Measurements from ENCODE around the gene SMTNL2. TPM values are rescaled to one million over a fixed set of nuclear protein-coding genes. Genes with fewer than 3 reads are reported as not detected.

Gene SMTNL2
- 0.57 TPM for total RNA-seq
- polyA plus RNA-seq = 1.6 TPM
- long read RNA-seq, donor 1 = 0 reads
- long read RNA-seq, donor 2 = 0 reads
- long read RNA-seq, donor 3 = 0 reads
- long read RNA-seq, donor 4 = 0 reads
- long read RNA-seq, donor 5, partial matches to known transcripts = 0 of 2 reads
- long read RNA-seq, donor 5, other reads (novel, unspliced or antisense) = 0 of 2 reads
- long read RNA-seq, donor 6, partial matches to known transcripts = 5 of 5 reads
- long read RNA-seq, donor 6, other reads (novel, unspliced or antisense) = 0 of 5 reads
- long read RNA-seq, donor 7 = 0 reads
- long read RNA-seq, donor 8 = 0 reads
- long read RNA-seq, donor 9 = 0 reads
- long read RNA-seq, donor 10 = 0 reads

- peak within 1 kb of the TSS; percentile 4 to 40 for H3K4me3 ChIP-seq (ENCODE audit: low read length in 2 of 2)
- no peaks in the 10 kb centered on the region for H3K9me3 ChIP-seq (ENCODE audit: control insufficient read depth in 2 of 2, insufficient read depth in 1 of 2, low read length in 1 of 2)
- H3K27ac ChIP-seq (ENCODE audit: low read depth in 1 of 2, low read length in 1 of 2) = no peak within 1 kb of the TSS
- peaks cover 0 to 8% of the 10 kb centered on the region in 2 donors for H3K4me1 ChIP-seq (ENCODE audit: control insufficient read depth in 2 of 2, insufficient read depth in 2 of 2, low read length in 2 of 2)
- H3K36me3 ChIP-seq (ENCODE audit: control insufficient read depth in 2 of 2, insufficient read depth in 2 of 2, low read length in 1 of 2) = no peaks in the 10 kb centered on the region
- H3K27me3 ChIP-seq (ENCODE audit: control insufficient read depth in 2 of 2, insufficient read depth in 1 of 2, low read length in 1 of 2) = peaks cover 35 to 91% of the 10 kb centered on the region in 2 donors
- peak in 1 of 9 donors; percentile 15 for DNase-seq (ENCODE audit: low read depth in 6 of 9, low spot score in 9 of 9)
- 2% methylated on average over 100 of the region's 100 CpGs for WGBS
These were observed at the start of gene SMTNL2 for GRCh38 chr17:4584101-4584916. SMTNL2 (plus strand) TSS chr17:4584529; CDS start chr17:4584606, 77 bp downstream.

DNA sequence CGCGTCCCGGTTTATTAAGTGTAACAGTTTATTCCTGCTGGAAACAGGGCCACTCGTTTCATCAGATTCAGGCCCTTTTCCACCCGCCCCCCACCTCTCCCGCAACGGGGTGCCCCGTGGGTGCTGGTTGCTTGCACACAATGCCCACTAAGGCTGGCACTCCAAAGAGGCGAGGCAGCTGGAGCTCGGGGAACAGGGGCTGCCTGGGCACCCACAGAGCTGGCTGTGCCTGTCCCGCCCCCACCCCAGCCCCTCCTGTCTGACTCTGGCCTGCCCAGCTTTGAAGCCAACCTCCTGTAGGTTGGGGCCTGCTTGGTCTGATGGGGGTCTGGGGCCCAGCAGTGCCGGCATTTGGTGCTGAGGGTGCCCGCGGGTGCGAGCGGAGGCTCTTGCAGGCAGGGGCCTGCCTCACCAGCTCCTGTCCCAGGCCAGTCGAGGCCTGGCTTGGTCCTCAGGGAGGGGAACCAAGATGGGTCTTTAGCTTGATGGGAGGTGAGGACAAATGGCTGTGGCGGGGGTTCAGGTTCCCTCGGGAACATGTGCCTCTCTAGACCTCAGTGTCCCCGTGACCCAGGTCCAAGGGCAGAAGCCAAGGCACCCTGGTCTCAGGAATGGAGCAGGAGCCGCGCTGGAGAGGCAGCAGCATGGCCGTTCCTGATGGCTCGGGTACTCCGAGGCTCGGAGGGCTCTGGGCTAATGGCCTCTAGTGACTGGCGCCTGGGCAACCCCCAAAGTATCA is 49.2 kb upstream of the SMTNL2 start:
- Histone ChIP-seq H3K27ac (ENCODE audit: low read depth in 1 of 2, low read length in 1 of 2) (no peak overlapping the region), H3K4me1 (ENCODE audit: control insufficient read depth in 2 of 2, insufficient read depth in 2 of 2, low read length in 2 of 2) (peaks cover 0 to 7% of the 10 kb centered on the region in 2 donors), H3K36me3 (ENCODE audit: control insufficient read depth in 2 of 2, insufficient read depth in 2 of 2, low read length in 1 of 2) (peaks cover 16 to 26% of the 10 kb centered on the region in 2 donors), H3K27me3 (ENCODE audit: control insufficient read depth in 2 of 2, insufficient read depth in 1 of 2, low read length in 1 of 2) (no peaks in the 10 kb centered on the region), H3K9me3 (ENCODE audit: control insufficient read depth in 2 of 2, insufficient read depth in 1 of 2, low read length in 1 of 2) (no peaks in the 10 kb centered on the region), H3K4me3 (ENCODE audit: low read length in 2 of 2) (no peak overlapping the region)
- no peak for DNase-seq (ENCODE audit: low read depth in 6 of 9, low spot score in 9 of 9)
- 93% methylated on average over 27 of the region's 27 CpGs for WGBS

DNA sequence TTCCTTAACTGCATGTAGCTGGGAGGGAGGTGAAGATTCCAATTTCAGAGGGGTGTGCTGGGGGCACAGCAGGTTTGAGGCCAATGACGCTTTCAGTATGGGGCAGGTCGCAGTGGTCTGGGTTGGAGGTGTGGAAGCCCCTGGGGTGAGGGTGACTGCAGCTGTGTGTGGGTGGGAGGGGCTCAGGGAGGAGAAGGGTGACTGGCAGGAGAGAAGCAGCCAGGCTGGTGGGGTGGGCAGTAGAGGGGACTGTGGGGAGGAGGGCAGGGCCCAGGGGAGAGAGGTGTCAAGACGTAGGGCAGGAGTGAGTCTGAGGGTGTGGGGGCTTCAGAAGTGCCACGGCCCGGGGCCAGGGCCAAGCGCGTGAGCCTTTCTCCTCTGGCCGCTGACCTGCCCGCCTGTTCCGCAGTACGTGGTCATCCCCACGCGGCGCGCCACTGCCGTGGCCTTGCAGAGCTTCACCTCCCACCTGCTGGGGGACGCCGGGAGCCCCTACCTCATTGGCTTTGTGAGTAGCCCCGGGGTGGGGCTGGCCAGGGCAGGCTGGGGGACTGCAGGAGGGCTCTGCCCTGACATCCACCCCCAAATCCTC is 48.6 kb upstream of the SMTNL2 start:
- WGBS = 89% methylated on average over 19 of the region's 19 CpGs
- Histone ChIP-seq H3K36me3 (ENCODE audit: control insufficient read depth in 2 of 2, insufficient read depth in 2 of 2, low read length in 1 of 2) (peaks cover 19 to 30% of the 10 kb centered on the region in 2 donors), H3K9me3 (ENCODE audit: control insufficient read depth in 2 of 2, insufficient read depth in 1 of 2, low read length in 1 of 2) (no peaks in the 10 kb centered on the region), H3K4me1 (ENCODE audit: control insufficient read depth in 2 of 2, insufficient read depth in 2 of 2, low read length in 2 of 2) (peaks cover 0 to 7% of the 10 kb centered on the region in 2 donors), H3K27me3 (ENCODE audit: control insufficient read depth in 2 of 2, insufficient read depth in 1 of 2, low read length in 1 of 2) (no peaks in the 10 kb centered on the region), H3K27ac (ENCODE audit: low read depth in 1 of 2, low read length in 1 of 2) (no peak overlapping the region), H3K4me3 (ENCODE audit: low read length in 2 of 2) (no peak overlapping the region)
- no peak for DNase-seq (ENCODE audit: low read depth in 6 of 9, low spot score in 9 of 9)

- Histone ChIP-seq H3K27ac (ENCODE audit: low read depth in 1 of 2, low read length in 1 of 2) (no peak overlapping the region), H3K4me1 (ENCODE audit: control insufficient read depth in 2 of 2, insufficient read depth in 2 of 2, low read length in 2 of 2) (peaks cover 0 to 7% of the 10 kb centered on the region in 2 donors), H3K27me3 (ENCODE audit: control insufficient read depth in 2 of 2, insufficient read depth in 1 of 2, low read length in 1 of 2) (no peaks in the 10 kb centered on the region), H3K9me3 (ENCODE audit: control insufficient read depth in 2 of 2, insufficient read depth in 1 of 2, low read length in 1 of 2) (no peaks in the 10 kb centered on the region), H3K36me3 (ENCODE audit: control insufficient read depth in 2 of 2, insufficient read depth in 2 of 2, low read length in 1 of 2) (peaks cover 24 to 33% of the 10 kb centered on the region in 2 donors), H3K4me3 (ENCODE audit: low read length in 2 of 2) (no peak overlapping the region)
- DNase-seq (ENCODE audit: low read depth in 6 of 9, low spot score in 9 of 9) = no peak
- 91% methylated on average over 19 of the region's 19 CpGs for WGBS
These were observed 48.0 kb upstream of the SMTNL2 start for GRCh38 chr17:4536259-4536741.

GRCh38 chr17:4536742-4537411 is 47.5 kb upstream of the SMTNL2 start:
- H3K4me1 ChIP-seq (ENCODE audit: control insufficient read depth in 2 of 2, insufficient read depth in 2 of 2, low read length in 2 of 2) = peaks cover 0 to 7% of the 10 kb centered on the region in 2 donors
- DNase-seq (ENCODE audit: low read depth in 6 of 9, low spot score in 9 of 9) = no peak
- H3K9me3 ChIP-seq (ENCODE audit: control insufficient read depth in 2 of 2, insufficient read depth in 1 of 2, low read length in 1 of 2) = no peaks in the 10 kb centered on the region
- no peak overlapping the region for H3K4me3 ChIP-seq (ENCODE audit: low read length in 2 of 2)
- peaks cover 30 to 39% of the 10 kb centered on the region in 2 donors for H3K36me3 ChIP-seq (ENCODE audit: control insufficient read depth in 2 of 2, insufficient read depth in 2 of 2, low read length in 1 of 2)
- H3K27me3 ChIP-seq (ENCODE audit: control insufficient read depth in 2 of 2, insufficient read depth in 1 of 2, low read length in 1 of 2) = no peaks in the 10 kb centered on the region
- WGBS = 88% methylated on average over 18 of the region's 18 CpGs
- no peak overlapping the region for H3K27ac ChIP-seq (ENCODE audit: low read depth in 1 of 2, low read length in 1 of 2)

DNA sequence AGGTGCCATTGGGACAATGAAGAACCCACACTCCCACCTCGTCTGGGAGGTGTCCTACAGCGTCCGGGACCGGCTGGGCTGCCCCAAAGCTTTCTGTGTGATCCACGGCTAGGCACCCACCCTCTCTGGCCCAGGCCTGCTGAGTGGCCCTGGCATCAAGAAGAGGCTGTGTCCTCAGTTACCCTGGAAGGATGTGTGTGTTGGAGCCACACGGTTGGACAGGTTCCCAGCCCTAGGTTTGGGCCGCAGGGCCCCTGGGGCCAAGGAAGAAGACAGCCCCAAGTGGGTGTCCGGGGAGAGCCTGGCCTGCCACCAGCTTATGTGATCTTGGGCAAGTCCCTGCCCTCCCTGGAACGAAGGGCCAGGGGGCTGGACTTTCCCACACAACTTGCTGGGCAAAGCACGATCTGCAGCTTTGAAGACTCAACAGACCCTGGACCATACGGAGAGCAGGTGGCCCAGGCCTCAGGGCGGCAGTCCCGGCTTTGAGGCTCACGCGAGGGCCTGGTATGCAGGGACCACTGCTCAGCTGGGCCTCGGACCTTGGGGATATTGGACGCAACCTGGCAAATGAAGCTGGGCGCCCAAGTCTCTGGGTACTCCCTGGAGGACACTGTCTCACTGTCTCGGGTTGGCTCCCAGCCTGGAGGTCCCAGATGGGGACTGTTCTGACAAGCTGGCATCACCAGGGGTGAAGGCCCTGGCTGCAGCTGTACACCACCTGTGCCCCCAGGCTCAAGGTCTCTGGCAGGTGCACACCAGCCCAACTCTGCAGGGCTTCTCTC is 46.7 kb upstream of the SMTNL2 start:
- Histone ChIP-seq H3K9me3 (ENCODE audit: control insufficient read depth in 2 of 2, insufficient read depth in 1 of 2, low read length in 1 of 2) (peaks cover 0 to 1% of the 10 kb centered on the region in 2 donors), H3K27ac (ENCODE audit: low read depth in 1 of 2, low read length in 1 of 2) (no peak overlapping the region), H3K4me1 (ENCODE audit: control insufficient read depth in 2 of 2, insufficient read depth in 2 of 2, low read length in 2 of 2) (peaks cover 0 to 7% of the 10 kb centered on the region in 2 donors), H3K36me3 (ENCODE audit: control insufficient read depth in 2 of 2, insufficient read depth in 2 of 2, low read length in 1 of 2) (peaks cover 37 to 47% of the 10 kb centered on the region in 2 donors), H3K4me3 (ENCODE audit: low read length in 2 of 2) (no peak overlapping the region), H3K27me3 (ENCODE audit: control insufficient read depth in 2 of 2, insufficient read depth in 1 of 2, low read length in 1 of 2) (no peaks in the 10 kb centered on the region)
- WGBS = 94% methylated on average over 19 of the region's 19 CpGs
- no peak for DNase-seq (ENCODE audit: low read depth in 6 of 9, low spot score in 9 of 9)

DNA sequence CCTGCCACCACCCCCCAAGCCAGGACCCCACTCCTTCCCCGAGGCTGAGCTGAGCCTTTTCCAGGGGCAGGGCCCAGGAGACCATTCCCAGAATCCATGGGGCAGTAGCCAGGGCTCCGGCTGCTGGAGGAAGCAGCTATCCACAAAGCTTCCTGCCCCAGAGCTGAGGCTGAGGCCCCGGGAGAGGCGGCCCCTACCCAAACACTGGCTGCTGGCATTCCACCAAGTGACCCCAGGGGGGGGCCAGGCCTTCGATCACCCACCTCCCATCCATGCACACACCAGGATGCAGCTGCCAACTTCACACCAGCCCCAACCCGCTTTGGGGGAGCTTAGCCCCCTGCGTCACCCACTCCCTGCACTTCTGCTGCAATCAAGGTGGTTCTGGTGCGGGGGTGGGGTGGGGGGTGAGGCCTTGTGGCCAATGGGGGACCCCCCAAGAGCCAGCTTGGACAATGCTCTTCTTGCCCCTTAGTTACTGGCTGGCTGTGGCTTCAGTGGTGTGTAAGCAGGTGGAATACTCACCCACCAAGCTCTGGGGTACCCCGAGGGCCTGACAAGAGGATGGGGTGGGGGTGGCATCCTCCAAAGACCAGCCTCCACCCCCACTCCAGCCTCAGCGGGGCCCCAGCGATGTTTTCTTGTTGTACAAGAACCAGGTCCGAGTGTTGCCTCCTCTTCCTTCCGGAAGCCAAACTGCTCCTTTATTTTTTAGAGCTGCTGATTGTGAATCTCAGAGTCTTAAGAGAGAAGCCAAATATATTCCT is 45.9 kb upstream of the SMTNL2 start:
- no peak overlapping the region for H3K4me3 ChIP-seq (ENCODE audit: low read length in 2 of 2)
- peaks cover 45 to 52% of the 10 kb centered on the region in 2 donors for H3K36me3 ChIP-seq (ENCODE audit: control insufficient read depth in 2 of 2, insufficient read depth in 2 of 2, low read length in 1 of 2)
- peaks cover 1 to 4% of the 10 kb centered on the region in 2 donors for H3K9me3 ChIP-seq (ENCODE audit: control insufficient read depth in 2 of 2, insufficient read depth in 1 of 2, low read length in 1 of 2)
- DNase-seq (ENCODE audit: low read depth in 6 of 9, low spot score in 9 of 9) = no peak
- 92% methylated on average over 13 of the region's 13 CpGs for WGBS
- H3K4me1 ChIP-seq (ENCODE audit: control insufficient read depth in 2 of 2, insufficient read depth in 2 of 2, low read length in 2 of 2) = peaks cover 0 to 7% of the 10 kb centered on the region in 2 donors
- no peaks in the 10 kb centered on the region for H3K27me3 ChIP-seq (ENCODE audit: control insufficient read depth in 2 of 2, insufficient read depth in 1 of 2, low read length in 1 of 2)
- no peak overlapping the region for H3K27ac ChIP-seq (ENCODE audit: low read depth in 1 of 2, low read length in 1 of 2)

Measured in thymus (tissue), 14 donors.